COLO668 (cell line): Measurements from ENCODE around the gene OR1F1.

Experiments
- DNase-seq: peaks from one replicate; lab custom pipeline; 2025; ENCODE audit not compliant: unreplicated experiment; lab: John Stamatoyannopoulos, UW

The OR1F1 gene

DNA sequence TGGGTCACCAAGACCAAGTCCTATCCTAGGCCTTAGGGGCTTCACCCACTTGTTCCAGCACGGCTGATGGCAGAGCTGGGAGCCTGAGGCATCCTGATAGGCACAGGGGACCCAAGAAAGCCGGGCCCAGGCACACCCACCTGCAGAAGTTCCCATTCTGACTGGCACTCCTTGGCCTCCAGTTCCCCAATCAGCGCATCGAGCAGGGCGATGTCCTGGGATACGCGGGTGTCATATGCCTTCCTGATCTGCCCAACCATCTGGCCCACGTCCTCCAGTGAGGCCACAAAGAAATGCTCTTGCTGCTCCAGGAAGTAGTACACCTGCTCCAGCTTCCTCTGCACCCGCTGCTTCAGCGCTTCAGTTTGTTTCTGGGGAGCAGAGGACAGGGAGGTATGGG, 58.9 kb downstream of the OR1F1 start:
- DNase-seq = no peak

GRCh38 chr16:3248596-3248995, 60.6 kb downstream of the OR1F1 start:
- no peak for DNase-seq

GRCh38 chr16:3249020-3249419, 61.0 kb downstream of the OR1F1 start:
- no peak for DNase-seq

DNA sequence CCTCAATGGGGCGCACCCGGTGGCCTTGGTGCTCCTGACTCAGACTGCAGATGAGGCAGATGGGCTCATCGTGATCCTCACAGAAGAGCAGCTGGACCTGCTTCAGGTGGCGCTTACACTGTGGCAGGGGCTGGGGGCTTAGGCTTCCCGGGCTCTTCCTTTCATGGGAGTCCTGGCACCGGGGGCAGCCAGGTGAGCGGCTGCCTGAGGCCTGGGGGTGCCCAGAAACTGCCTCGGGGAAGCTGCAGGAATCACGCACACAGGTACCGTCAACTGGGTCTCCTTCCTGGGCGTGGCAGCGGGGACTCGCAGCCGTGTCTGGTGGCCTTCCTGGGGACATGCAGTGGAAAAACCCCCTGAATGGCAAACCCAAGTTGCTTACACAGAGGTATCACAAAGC, 61.4 kb downstream of the OR1F1 start:
- no peak for DNase-seq

DNA sequence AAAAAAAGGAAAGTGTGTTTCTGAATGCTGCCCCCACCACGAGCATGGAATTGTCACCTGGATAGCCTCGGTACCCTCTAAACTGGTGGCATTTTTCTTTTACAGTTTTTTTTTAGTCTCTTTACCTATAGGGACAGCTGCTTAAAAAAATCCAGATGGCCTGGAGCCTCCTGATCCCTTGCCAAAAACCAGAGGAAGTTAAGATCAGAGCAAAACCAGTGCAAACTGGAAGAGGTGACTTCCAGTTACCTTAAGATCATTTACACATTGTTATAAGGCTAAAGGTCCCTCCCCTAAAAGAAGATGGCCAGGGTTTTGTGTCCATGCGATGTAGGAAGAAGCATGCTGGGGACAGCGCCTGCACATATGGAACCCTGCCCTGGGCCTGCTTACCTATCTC, 65.0 kb downstream of the OR1F1 start:
- DNase-seq = no peak

GRCh38 chr16:3254309-3254708, 66.3 kb downstream of the OR1F1 start:
- DNase-seq = no peak
